Measurements from ENCODE around the gene PKM. TPM values are rescaled to one million over a fixed set of nuclear protein-coding genes. Genes with fewer than 3 reads are reported as not detected.

Gene PKM
- total RNA-seq, 1 experiment from 2014 or later = 1,809 TPM

DNA sequence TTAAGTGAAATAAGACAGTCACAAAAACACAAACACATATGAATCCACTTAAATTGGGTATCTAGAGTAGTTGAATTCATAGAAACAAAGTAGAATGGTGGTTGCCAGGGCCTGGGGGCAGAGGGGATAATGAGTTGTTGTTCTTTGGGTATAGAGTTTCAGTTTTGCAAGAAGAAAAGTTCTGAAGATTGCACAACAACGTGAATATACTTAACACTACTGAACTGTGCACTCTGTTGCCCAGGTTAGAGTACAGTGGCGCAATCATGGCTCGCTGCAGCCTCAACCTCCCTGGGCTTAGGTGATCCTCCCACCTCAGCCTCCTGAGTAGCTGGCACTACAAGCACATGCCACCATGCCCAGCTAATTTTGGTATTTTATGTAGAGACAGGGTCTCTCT is 48.3 kb downstream of the PKM start:
- H4K20me1 ChIP-seq (ENCODE audit: insufficient read depth) = no peaks in the 10 kb centered on the region
- intact Hi-C loops (cut with micrococcal nuclease; ENCODE audit: unreplicated experiment) = no loop called here
- H3K36me3 ChIP-seq (ENCODE audit: low read depth) = no peaks in the 10 kb centered on the region
- H3K79me2 ChIP-seq (ENCODE audit: low read depth) = no peaks in the 10 kb centered on the region
- no peaks in the 10 kb centered on the region for H3K9me2 ChIP-seq (ENCODE audit: insufficient read depth)
- DNase-seq = peak; percentile 57 to 78
- peaks cover 70% of the 10 kb centered on the region for H3K4me1 ChIP-seq (replicated peaks; ENCODE audit: insufficient read depth)
- ChIA-PET POLR2A (ENCODE audit: unreplicated experiment) (no interaction called here), CTCF (interaction anchor here (0.6 kb wide), 1 partner anchor 170 kb away, joined by 5 read pairs; no protein-coding TSS in a partner anchor)
- H3K4me3 ChIP-seq = no peak overlapping the region
- BruUV-seq (replicated peaks) = no TSS peak
- no peak for TF ChIP-seq EZH2 (IDR thresholded peaks at IDR 0.05; ENCODE audit: low read depth)
- TF ChIP-seq, protein P1, sequence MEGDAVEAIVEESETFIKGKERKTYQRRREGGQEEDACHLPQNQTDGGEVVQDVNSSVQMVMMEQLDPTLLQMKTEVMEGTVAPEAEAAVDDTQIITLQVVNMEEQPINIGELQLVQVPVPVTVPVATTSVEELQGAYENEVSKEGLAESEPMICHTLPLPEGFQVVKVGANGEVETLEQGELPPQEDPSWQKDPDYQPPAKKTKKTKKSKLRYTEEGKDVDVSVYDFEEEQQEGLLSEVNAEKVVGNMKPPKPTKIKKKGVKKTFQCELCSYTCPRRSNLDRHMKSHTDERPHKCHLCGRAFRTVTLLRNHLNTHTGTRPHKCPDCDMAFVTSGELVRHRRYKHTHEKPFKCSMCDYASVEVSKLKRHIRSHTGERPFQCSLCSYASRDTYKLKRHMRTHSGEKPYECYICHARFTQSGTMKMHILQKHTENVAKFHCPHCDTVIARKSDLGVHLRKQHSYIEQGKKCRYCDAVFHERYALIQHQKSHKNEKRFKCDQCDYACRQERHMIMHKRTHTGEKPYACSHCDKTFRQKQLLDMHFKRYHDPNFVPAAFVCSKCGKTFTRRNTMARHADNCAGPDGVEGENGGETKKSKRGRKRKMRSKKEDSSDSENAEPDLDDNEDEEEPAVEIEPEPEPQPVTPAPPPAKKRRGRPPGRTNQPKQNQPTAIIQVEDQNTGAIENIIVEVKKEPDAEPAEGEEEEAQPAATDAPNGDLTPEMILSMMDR (conservative IDR thresholded peaks at IDR 0.05) = no peak
- no peaks in the 10 kb centered on the region for H3K9me3 ChIP-seq (ENCODE audit: insufficient read depth, low read depth)
- H3K4me2 ChIP-seq = peak overlapping the region; percentile 86
- H3K27me3 ChIP-seq (ENCODE audit: insufficient read depth, low read depth) = no peaks in the 10 kb centered on the region
- peaks cover 28% of the 10 kb centered on the region for H3F3A ChIP-seq (ENCODE audit: insufficient read depth, low read depth)
- peak overlapping the region; percentile 42 for H3K27ac ChIP-seq
- H2AFZ ChIP-seq = no peak overlapping the region

DNA sequence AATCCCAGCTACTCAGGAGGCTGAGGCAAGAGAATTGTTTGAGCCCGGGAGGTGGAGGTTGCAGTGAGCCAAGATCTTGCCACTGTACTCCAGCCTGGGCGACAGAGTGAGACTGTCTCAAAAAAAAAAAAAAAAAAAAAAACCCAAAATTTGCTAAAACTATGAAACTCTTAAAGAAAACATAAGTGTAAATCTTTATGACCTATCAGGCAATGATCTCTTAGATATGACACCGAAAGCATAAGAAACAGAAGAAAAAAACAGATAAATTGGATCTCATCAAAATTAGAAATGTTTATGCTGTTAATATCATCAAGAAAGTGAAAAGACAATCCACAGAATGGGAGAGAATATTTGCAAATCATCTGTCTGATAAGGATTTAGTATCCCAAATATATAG is 48.7 kb downstream of the PKM start:
- CTCF ChIA-PET = interaction anchor here (0.6 kb wide), 1 partner anchor 170 kb away, joined by 5 read pairs; no protein-coding TSS in a partner anchor
- TF ChIP-seq, protein P1 (conservative IDR thresholded peaks at IDR 0.05) = no peak
- no peak for TF ChIP-seq EZH2 (IDR thresholded peaks at IDR 0.05; ENCODE audit: low read depth)
- peak overlapping the region; percentile 86 for H3K4me2 ChIP-seq

GRCh38 chr15:72180761-72181324 is 50.1 kb downstream of the PKM start:
- peaks cover 75% of the 10 kb centered on the region for H3K4me1 ChIP-seq (replicated peaks; ENCODE audit: insufficient read depth)
- no peaks in the 10 kb centered on the region for H3K79me2 ChIP-seq (ENCODE audit: low read depth)
- H3K4me3 ChIP-seq = no peak overlapping the region
- H3K9me2 ChIP-seq (ENCODE audit: insufficient read depth) = no peaks in the 10 kb centered on the region
- no TSS peak for BruUV-seq (replicated peaks)
- TF ChIP-seq, protein P1 (conservative IDR thresholded peaks at IDR 0.05) = no peak
- no peak for TF ChIP-seq EZH2 (IDR thresholded peaks at IDR 0.05; ENCODE audit: low read depth)
- POLR2A ChIA-PET (ENCODE audit: unreplicated experiment) = interaction anchor here (0.6 kb wide), 1 partner anchor 428 kb away, joined by 5 read pairs; no protein-coding TSS in a partner anchor
- CTCF ChIA-PET = interaction anchor here (0.6 kb wide), 1 partner anchor 23 kb away, joined by 3 read pairs; no protein-coding TSS in a partner anchor
- H3K27me3 ChIP-seq (ENCODE audit: insufficient read depth, low read depth) = no peaks in the 10 kb centered on the region
- intact Hi-C loops (cut with micrococcal nuclease; ENCODE audit: unreplicated experiment) = no loop called here
- H2AFZ ChIP-seq = no peak overlapping the region
- no peak overlapping the region for H3K4me2 ChIP-seq
- no peaks in the 10 kb centered on the region for H3K36me3 ChIP-seq (ENCODE audit: low read depth)
- peaks cover 35% of the 10 kb centered on the region for H3F3A ChIP-seq (ENCODE audit: insufficient read depth, low read depth)
- no peaks in the 10 kb centered on the region for H4K20me1 ChIP-seq (ENCODE audit: insufficient read depth)
- no peaks in the 10 kb centered on the region for H3K9me3 ChIP-seq (ENCODE audit: insufficient read depth, low read depth)
- DNase-seq = no peak
- H3K27ac ChIP-seq = no peak overlapping the region

More for the DNA sequence above, 48.7 kb downstream of the PKM start:
- no peaks in the 10 kb centered on the region for H3K9me3 ChIP-seq (ENCODE audit: insufficient read depth, low read depth)
- BruUV-seq (replicated peaks) = no TSS peak
- POLR2A ChIA-PET (ENCODE audit: unreplicated experiment) = no interaction called here
- intact Hi-C loops (cut with micrococcal nuclease; ENCODE audit: unreplicated experiment) = no loop called here
- H3K27me3 ChIP-seq (ENCODE audit: insufficient read depth, low read depth) = no peaks in the 10 kb centered on the region
- DNase-seq = no peak
- no peaks in the 10 kb centered on the region for H3K79me2 ChIP-seq (ENCODE audit: low read depth)
- no peak overlapping the region for H2AFZ ChIP-seq
- no peaks in the 10 kb centered on the region for H3K36me3 ChIP-seq (ENCODE audit: low read depth)
- H3F3A ChIP-seq (ENCODE audit: insufficient read depth, low read depth) = peaks cover 33% of the 10 kb centered on the region
- peak overlapping the region; percentile 42 for H3K27ac ChIP-seq
- peaks cover 71% of the 10 kb centered on the region for H3K4me1 ChIP-seq (replicated peaks; ENCODE audit: insufficient read depth)
- no peaks in the 10 kb centered on the region for H3K9me2 ChIP-seq (ENCODE audit: insufficient read depth)
- H3K4me3 ChIP-seq = no peak overlapping the region
- no peaks in the 10 kb centered on the region for H4K20me1 ChIP-seq (ENCODE audit: insufficient read depth)
